ENCODE data around the gene KIAA0040. TPM values are rescaled to one million over a fixed set of nuclear protein-coding genes. Genes with fewer than 3 reads are reported as not detected.

The KIAA0040 gene
- total RNA-seq, 1 donor from 2014 or later = 0.73 TPM

DNA sequence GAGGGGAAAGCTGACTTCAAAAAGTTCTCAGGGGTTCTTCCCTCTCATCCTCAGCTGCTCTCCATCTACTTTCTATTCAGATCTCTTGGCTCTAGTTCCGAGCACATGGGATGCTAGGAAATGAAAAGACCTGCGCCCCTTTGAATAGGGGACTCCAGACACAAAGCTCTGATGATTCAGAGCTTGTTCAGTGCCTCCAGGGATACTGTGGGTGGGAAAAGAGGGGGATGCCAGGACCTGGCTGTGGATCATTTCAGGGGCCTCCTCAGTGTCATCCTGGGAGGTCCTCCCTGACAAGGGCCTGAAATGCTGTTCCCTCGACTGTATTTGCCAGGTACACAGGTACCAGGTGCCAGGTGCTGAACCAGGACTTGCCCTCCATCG is 943 bp upstream of the KIAA0040 start:
- peaks cover 14% of the 10 kb centered on the region for H3K4me1 Mint-ChIP-seq (ENCODE audit: unreplicated experiment)
- no peaks in the 10 kb centered on the region for H3K36me3 Mint-ChIP-seq (ENCODE audit: unreplicated experiment)
- DNase-seq (ENCODE audit: extremely low spot score, unreplicated experiment) = no peak
- H3K27me3 Mint-ChIP-seq (ENCODE audit: unreplicated experiment) = peaks cover 6% of the 10 kb centered on the region
- H3K27ac Mint-ChIP-seq (ENCODE audit: unreplicated experiment) = peak overlapping the region; percentile 75
- no peaks in the 10 kb centered on the region for H3K9me3 Mint-ChIP-seq (ENCODE audit: unreplicated experiment)
- H3K4me3 Mint-ChIP-seq (ENCODE audit: unreplicated experiment) = peak overlapping the region; percentile 85
- TF ChIP-seq, protein P1, sequence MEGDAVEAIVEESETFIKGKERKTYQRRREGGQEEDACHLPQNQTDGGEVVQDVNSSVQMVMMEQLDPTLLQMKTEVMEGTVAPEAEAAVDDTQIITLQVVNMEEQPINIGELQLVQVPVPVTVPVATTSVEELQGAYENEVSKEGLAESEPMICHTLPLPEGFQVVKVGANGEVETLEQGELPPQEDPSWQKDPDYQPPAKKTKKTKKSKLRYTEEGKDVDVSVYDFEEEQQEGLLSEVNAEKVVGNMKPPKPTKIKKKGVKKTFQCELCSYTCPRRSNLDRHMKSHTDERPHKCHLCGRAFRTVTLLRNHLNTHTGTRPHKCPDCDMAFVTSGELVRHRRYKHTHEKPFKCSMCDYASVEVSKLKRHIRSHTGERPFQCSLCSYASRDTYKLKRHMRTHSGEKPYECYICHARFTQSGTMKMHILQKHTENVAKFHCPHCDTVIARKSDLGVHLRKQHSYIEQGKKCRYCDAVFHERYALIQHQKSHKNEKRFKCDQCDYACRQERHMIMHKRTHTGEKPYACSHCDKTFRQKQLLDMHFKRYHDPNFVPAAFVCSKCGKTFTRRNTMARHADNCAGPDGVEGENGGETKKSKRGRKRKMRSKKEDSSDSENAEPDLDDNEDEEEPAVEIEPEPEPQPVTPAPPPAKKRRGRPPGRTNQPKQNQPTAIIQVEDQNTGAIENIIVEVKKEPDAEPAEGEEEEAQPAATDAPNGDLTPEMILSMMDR (IDR thresholded peaks at IDR 0.05) = no peak

- Mint-ChIP-seq H3K9me3 (ENCODE audit: unreplicated experiment) (no peaks in the 10 kb centered on the region), H3K4me3 (ENCODE audit: unreplicated experiment) (peak overlapping the region; percentile 85), H3K27ac (ENCODE audit: unreplicated experiment) (peak overlapping the region; percentile 58), H3K4me1 (ENCODE audit: unreplicated experiment) (peaks cover 14% of the 10 kb centered on the region), H3K36me3 (ENCODE audit: unreplicated experiment) (no peaks in the 10 kb centered on the region), H3K27me3 (ENCODE audit: unreplicated experiment) (peaks cover 6% of the 10 kb centered on the region)
- TF ChIP-seq, protein P1 (IDR thresholded peaks at IDR 0.05) = no peak
- no peak for DNase-seq (ENCODE audit: extremely low spot score, unreplicated experiment)
Observed at GRCh38 chr1:175192111-175192629, 406 bp downstream of the KIAA0040 start.

DNA sequence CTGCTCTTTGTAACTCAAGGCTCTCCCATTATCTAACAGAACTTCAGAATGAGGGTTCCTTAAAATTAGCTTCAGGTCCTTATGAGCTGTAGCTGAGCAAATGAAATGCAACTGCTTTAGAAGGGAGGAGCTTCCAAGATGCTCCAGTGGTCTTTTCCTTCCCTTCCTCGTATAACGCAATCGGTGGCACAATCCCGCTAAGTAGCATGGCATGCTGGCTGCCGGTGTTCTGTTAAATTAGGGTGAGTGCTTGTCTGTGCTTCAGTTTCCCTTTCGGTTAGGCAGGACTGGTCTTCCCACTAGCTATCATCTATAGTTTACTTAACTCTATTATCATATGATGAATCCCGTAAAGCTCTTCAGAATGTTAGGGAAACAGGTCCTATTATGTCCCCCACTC is 917 bp downstream of the KIAA0040 start:
- Mint-ChIP-seq H3K4me1 (ENCODE audit: unreplicated experiment) (peaks cover 14% of the 10 kb centered on the region), H3K27me3 (ENCODE audit: unreplicated experiment) (peaks cover 7% of the 10 kb centered on the region), H3K36me3 (ENCODE audit: unreplicated experiment) (no peaks in the 10 kb centered on the region), H3K9me3 (ENCODE audit: unreplicated experiment) (no peaks in the 10 kb centered on the region), H3K27ac (ENCODE audit: unreplicated experiment) (no peak overlapping the region), H3K4me3 (ENCODE audit: unreplicated experiment) (peak overlapping the region; percentile 85)
- no peak for DNase-seq (ENCODE audit: extremely low spot score, unreplicated experiment)
- TF ChIP-seq, protein P1 (IDR thresholded peaks at IDR 0.05) = no peak

DNA sequence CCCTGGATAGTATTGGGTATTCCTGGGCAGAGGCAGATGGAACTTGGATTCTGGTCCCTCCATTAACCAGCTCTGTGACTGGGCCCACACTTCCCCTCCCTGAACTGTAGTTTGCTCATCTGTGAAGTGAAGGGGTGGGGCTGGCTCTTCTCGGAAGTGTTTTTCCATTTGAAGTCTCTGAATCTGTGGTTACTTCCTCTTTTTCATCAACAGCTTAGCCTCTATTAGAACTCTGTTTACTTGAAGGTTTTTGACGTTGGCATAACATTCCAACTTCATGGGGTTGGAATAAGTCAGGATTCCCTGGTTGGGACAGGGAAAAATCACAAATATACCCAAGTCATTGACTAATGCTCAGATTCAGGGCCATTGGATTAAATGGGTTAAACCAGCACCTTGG is 3.6 kb downstream of the KIAA0040 start:
- H3K27me3 Mint-ChIP-seq (ENCODE audit: unreplicated experiment) = peaks cover 8% of the 10 kb centered on the region
- no peak overlapping the region for H3K27ac Mint-ChIP-seq (ENCODE audit: unreplicated experiment)
- H3K4me1 Mint-ChIP-seq (ENCODE audit: unreplicated experiment) = peaks cover 14% of the 10 kb centered on the region
- H3K36me3 Mint-ChIP-seq (ENCODE audit: unreplicated experiment) = no peaks in the 10 kb centered on the region
- H3K9me3 Mint-ChIP-seq (ENCODE audit: unreplicated experiment) = no peaks in the 10 kb centered on the region
- DNase-seq (ENCODE audit: extremely low spot score, unreplicated experiment) = no peak
- TF ChIP-seq, protein P1 (IDR thresholded peaks at IDR 0.05) = no peak
- no peak overlapping the region for H3K4me3 Mint-ChIP-seq (ENCODE audit: unreplicated experiment)

- TF ChIP-seq, protein P1 (IDR thresholded peaks at IDR 0.05) = no peak
- Mint-ChIP-seq H3K9me3 (ENCODE audit: unreplicated experiment) (no peaks in the 10 kb centered on the region), H3K4me3 (ENCODE audit: unreplicated experiment) (no peak overlapping the region), H3K27me3 (ENCODE audit: unreplicated experiment) (peaks cover 8% of the 10 kb centered on the region), H3K4me1 (ENCODE audit: unreplicated experiment) (peaks cover under 1% of the 10 kb centered on the region), H3K27ac (ENCODE audit: unreplicated experiment) (no peak overlapping the region), H3K36me3 (ENCODE audit: unreplicated experiment) (no peaks in the 10 kb centered on the region)
- DNase-seq (ENCODE audit: extremely low spot score, unreplicated experiment) = no peak
Observed at GRCh38 chr1:175186433-175187160, 6.0 kb downstream of the KIAA0040 start.

Measured in osteocyte (in vitro differentiated cells).